NCI-H1694 (cell line): ENCODE results near the gene AMN.
"Not testable (repeated sequence)": the region's sequence is repeated elsewhere in the genome, so short reads cannot be mapped to it uniquely, and the experiment has no call there.

Experiments
- DNase-seq: peaks from one replicate; lab custom pipeline; 2025; lab: John Stamatoyannopoulos, UW

Gene AMN

DNA sequence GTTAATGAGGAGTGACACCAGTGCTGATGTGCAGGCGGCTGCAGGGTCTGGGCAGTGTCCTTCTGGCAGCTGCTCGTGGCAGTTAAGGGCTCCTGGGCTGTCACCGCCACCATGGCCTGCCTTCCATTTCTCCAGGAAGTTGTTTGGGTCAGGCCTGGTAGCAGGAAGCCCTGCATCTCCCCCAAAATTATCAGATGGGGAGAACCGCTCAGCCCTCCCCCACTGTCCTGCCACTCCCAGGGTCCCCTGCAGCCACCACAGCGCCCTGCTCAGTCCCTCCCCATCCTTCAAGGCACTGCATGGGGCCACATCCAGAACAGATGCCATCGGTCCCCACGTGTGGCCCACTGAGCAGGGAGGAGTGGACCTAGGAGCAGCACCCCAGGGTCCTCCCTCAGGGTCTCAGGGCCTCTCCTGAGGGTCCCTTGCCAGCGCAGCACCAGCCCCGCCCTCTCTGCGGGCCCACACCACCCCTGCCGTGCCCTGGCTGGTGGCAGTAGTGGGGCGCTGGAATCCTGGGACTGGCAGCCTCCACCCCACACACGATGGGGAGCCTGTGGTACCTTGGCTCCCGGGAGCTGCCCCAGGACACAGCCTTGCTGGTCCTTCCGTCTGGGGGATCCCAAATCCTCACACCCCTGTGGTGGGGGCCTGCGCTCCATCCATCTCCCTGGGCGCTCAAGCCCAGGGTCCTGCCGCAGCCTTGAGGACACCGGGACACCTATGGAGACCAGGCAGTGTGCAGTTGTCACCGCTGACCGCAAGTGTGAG, 10.3 kb upstream of the AMN start:
- DNase-seq, result no peak

DNA sequence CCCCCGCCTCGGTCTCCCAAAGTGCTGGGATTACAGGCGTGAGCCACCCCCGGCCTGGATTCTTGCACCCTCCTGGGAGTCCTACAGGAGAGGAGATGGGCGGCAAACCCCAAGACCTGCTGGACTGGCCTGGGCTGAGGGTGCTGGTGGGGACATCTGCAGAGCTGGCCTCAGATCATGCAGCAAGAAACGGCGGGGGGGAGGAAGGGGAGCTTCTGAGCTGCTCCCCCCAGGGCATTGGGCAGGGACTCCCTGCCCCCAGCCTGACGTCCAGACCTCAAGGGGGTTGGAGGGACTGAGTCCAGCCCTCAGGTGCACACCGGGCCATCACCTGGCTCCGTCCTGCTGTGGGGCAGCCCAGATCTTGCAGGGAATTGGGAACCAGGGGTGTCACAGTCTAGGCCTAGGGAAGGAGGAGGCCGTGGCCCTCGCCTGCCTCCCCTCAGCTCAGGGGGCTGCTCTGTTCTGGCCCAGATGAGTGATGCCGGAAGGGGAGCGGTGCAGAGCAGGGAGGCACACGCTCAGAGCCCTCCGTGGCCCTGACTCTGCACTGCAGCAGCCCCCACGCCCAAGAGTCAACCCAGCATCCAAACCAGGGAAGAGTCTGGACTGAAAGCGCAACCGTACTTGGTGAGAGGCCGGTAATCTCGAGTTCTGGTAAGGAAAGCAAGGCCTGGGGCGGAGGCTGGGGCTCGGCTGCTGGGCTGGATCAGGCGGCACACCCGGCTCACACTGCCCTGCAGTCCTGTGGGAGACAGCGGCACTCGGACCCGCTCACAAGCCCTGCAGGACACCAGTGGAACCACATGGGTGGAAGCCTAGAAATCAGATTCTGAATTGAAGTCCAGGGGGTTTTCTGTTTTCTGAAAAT, 8.9 kb upstream of the AMN start:
- DNase-seq, result no peak

DNA sequence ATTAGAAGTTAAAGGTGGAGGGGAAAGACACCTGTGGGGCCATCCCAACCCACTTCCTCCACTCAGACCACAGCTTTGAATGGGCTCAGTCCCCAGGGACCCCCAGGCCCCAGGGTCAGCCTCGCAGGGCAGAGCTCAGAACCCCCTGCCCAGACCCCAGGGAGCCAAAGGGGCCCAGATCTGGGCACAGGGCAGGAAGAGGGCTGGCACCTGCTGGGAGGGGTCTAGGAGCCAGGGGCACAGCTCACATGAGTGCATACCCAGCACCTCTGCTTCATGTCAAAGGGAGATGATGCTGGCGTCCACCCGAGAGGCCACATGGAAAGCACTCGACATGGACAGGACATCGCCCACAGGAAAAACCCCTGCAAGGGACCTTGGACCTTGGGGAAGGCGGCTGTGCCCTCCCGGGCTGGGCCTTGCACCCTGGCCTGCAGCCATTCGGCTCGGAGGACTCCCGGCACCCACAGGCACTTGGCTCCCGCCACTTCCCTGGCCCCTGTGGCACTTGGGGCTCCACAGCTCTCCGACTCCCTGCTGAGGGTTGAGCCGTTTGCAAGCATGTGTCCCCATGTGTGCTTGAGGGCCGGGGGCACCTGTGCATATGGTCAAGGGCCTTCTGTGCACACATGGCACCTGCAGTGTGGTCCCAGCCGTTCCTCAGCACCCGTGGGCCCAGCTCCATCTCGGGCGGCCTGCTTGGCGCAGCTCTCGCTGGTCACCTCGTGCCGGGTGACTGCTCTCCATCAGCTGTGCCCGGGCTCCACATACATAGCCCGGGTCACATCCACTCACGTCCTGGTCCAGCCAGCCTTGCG, 7.8 kb upstream of the AMN start:
- DNase-seq, result no peak

DNA sequence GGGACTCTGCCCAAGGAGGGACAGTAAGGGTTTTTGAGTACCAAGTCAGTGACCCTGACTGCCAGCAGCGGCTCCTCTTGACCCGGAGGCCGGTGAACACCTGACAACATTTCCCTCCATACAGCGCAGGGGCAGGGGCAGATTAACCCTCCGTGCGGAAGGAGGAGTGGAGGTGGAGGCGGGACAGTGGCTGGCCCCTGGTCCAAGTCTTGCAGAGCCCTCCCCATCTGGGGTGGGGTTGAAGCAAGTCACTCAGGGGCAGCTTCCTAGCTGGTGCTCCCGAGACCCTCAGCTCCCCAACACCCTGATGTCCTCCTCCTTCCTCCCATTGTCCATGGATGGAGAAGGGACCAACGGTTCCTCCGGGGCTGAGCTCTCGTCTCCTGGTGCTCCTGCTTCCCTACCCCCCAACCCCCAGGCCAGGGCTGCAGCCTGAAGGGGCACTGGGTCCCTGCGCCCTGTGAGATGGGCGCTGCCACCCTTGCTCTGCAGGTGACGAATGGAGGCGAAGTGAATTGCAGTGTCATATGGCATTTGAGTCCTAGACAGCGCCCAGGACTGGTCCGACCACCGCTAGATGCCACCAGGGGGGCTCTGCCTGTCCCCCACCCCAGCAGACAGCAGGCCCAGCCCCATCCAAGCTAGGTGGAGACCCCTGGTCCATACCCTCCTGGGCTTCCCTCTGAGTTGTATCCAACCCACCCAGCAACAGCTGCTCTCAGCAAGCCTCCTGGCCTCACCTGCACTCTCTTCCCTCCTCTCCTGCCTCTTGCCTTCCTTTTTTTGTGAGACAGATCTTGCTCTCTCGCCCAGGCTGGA, 7.0 kb upstream of the AMN start:
- no peak for DNase-seq

DNA sequence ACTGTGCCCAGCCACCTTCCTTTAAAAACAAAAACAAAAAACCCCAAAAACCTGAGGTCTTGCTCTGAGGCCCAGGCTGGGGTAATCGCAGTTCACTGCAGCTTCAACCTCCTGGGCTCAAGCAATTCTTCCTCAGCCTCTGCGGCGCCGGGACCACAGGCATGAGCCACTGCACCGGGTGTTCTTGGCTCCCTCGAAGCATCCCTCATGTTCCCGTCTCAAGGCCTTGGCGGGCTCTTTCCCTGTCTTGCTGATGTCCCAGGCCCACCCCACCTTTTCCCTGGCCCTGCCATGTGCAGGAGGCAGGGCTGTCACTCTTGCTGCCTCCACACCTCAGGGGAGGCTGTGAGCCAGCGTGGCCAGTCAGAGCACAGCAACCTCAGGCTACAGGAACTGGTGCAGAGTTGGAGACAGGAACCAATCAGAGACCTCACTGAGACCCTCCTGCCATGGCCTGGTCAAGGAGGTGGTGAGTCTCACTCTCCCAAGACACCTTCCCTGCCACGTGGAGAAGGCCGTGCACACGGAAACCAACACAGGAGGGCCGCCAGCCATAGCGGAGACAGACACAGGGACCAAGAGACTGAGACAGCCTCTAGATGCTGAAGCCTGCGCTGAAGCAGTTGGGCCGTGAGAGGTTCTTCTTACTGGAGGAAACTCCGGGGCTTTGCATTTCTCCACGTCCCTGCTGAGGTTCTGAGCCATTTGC, 6.0 kb upstream of the AMN start:
- no peak for DNase-seq

DNA sequence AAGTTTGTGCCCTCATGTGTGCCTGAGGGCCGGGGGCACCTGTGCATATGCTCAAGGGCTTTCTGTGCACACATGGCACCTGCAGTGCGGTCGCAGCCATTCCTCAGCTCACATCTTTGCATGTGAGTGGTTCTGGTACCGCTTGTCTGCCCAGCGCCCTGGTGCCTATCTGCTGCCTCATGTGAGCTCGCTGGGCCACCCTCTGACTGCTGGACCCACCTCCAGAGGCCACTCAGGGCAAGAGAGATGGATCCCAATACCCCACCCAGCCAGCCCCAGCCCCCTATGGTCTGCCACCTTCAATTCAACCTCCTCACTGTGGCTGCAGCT, 5.4 kb upstream of the AMN start:
- no peak for DNase-seq

DNA sequence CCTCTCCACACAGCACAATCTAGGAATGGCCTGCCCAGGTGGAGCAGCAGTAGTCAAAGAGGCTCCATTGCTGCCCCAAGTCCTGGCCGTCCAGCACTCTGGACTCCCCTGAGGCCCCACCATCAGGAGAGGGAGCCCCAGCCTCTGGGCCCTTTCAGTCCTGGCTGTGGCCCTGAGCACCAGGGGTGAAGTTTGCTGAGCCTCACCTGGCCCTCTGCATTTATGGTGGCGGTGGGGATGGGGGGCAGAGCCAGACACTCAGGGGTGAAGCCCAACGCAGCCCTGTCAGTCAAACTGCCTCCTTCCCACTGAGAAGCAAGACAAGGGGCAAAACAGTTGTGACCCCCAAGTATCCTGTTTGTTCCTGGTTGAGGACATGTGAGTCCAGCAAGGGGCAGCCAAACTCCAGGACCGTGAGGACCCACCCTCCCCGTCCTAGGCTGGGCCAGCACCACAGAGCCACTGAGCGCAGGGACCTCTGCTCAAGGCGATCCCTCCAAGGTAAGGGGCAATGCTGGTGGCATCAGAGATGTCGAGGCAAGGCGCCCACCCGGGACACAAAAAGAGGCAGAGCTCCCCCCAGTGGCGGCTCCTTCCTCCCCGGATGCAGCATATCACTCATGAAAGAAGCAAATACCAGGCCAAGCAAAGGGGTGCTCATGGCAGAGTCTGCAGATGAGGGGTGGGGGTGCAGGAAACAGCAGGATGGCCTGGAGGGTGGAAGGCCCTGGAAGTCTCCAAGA, 4.8 kb upstream of the AMN start:
- DNase-seq, result peak; percentile 78

DNA sequence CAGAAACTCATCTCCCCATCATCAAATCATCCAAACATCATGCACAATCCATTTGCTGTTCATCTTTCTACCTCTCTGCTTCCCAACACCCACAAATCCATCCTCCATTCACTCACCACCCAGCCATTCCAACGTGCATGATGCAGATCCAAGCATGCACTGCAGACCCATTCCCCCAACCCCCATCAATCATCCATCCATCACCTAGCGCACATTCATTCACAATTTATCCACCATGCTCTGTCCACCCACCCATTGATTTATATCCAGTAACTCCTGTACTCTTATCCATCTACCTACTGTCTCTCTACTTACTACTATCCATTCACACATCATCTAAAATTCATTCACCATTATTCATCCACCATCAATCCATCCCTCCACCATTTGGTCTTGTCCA, 4.0 kb upstream of the AMN start:
- no peak for DNase-seq

DNA sequence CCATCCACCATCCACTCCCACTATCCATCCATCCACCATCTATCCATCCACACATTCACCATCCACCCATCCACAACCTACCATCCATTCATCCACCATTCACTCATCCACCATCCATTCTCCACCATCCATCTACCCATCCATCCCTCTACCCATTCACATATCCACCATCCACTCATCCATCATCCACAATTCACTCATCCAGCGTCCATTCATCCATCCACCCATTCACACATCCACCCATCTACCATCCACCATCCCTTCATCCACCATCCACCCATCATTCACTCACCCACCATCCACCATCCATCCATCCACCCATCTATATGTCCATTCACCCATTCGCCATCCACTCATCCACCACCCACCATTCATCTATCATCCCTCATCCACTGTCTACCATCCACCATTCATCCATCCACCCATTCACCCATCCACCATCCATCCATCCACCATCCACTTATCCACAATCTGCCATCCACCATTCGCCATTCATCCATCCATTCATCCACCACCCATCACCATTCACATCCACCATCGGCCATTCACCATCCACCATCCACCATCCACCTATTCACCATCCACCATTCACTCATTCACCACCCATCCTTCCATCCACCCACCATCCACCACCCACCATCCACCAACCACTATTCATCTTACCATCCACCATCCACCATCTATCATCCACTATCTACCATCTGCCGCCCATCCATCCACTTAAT, 2.0 kb upstream of the AMN start:
- no peak for DNase-seq

DNA sequence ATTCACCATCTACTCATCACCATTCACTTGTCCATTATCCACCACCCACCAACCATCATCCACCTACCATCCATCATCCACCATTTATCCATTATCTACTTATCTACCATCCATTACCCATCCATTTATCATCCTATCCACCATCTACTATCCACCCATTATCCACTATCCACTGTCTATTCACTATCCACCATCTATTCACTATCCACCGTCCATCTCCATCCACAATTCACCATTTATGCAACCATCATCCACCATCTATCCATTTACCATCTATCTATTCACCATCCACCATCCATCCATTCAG, 1.5 kb upstream of the AMN start:
- no peak for DNase-seq

DNA sequence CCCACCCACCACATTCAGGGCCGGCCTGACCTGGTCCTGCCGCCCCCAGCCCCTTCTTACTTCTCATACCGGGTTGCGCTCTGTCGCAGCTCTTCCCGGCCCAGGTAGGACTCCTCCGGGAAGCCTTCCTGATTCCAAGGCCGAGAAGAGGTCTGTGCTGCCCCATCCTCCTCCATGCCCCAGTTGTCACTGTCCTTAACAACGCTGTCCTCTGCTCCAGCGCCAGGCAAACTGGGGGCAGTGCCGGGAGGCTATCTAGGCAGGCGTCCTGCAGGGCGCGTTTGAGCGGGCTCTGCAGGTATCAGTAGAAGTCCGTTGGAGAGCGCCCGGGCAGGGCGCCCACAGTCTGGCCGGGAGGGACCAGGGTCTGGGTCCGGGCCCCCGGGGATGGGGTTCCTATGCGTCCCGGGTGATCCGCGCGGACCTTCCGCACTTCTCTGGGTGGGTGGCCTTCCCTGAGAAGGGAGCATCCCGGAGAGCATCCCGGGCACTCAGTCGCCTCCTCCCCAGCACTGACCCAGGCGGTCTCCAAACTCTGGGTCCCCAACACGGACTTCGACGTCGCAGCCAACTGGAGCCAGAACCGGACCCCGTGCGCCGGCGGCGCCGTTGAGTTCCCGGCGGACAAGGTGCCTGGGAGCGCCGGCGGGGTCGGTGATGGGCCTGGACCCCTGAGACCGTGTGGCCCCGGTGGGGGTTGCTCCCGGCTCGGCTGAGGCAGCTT, 900 bp downstream of the AMN start:
- DNase-seq, result no peak

DNA sequence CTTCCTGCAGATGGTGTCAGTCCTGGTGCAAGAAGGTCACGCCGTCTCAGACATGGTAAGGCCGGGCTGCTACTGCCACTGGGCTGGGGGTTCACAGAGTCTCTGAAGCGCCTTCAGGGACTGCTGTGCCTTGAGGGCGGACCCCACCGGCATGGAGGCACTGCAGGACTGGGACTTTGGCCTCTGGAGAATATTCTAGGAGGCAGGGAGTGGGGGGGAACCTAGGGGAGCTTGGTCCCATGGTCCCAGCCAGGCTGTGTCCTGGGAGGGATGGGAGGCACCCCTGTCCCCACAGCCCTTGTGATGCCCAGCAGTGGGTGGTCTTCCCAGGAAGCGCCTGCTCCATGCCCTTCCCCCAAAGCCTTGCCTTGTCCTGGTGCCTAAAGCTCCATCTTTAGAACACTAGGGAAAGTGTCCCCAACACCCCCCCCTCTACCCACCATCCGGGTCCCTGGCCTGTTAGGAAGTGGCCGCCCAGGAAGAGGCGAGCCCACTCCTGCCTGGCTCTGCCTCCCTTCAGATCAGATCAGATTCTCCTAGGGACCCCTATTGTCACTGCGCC, 1.5 kb downstream of the AMN start:
- DNase-seq, result no peak

DNA sequence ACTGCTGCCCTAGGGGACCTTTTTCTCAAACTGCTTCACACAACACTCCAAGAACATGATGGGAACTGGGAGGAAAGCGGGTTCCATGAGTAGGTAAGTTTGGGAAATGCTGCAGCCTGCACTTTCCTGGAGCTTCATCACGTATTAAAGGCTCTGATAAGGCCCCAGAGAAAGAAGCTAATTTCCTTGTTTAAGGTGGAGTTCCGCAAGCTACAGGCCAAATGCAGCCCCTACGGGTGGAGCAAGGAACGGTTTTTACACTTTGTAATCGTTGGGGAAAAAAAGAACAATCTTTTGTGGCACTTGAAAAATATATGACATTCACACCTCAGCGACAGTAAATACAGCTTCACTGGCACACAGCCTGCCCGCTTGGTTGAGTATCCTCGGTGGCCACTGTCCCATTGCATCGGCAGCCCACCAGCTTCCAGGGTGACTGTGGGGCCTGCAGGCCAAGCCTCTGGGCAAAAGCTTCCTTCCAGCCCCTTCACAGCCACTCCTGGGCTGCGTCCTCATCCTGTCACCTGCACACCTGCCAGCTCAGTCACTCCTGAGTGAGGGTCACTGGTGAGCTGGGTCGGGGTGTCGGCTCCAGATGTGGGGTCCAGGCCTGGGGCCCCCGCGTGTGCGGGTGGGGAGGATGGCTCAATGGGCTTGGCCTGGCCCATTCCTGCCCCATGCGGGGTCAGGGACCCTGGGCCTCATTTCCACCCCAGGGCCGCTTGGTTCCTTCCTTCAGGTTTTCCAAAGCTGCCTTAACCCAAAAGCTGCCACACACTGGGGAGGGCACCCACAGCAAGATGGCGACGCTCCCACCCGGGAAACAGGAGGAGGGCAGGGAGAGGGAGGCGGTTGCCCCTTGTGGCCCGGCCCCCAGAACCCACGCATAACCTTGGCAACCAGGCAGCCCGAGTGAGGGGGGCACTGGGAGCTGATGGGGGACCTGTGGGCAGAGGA, 2.4 kb downstream of the AMN start:
- no peak for DNase-seq

DNA sequence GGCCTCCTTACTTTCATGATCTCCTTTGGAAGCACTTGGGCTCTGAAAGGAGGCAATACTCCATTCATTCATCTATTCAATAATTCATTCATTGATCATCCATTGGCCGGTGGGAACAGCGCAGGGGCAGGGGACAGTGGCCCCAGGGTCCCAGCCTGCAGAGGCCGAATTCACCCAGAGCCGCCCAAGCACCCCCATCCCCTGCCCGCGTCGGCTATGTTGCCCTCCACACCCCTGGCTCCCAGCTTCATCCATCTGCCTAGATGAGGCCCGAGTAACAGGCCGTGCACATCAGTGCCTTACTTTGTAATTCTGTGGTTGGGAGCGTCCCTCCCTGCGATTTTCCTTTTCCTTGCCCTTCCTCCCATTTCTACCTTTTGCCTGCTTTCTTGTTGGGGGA, 3.2 kb downstream of the AMN start:
- no peak for DNase-seq

DNA sequence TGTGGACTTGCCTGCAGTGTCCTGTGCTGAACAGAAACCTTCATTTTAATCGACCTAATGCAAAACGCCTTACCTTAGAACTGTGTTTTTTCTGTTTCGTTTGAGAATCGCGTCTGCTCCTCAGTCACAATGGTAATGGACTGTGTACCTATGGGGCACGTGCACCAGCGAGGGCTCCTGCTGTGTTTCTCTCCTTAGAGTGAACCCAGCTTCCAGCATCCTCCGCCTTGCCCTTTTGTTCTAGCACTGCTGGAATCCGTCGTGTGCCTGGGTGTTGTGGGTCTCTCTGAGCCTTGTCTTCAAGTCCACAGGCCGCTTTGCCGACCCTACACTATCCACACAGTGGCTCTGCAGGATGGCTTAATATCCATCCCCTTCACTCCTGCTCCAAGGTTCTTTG, 3.6 kb downstream of the AMN start:
- no peak for DNase-seq

DNA sequence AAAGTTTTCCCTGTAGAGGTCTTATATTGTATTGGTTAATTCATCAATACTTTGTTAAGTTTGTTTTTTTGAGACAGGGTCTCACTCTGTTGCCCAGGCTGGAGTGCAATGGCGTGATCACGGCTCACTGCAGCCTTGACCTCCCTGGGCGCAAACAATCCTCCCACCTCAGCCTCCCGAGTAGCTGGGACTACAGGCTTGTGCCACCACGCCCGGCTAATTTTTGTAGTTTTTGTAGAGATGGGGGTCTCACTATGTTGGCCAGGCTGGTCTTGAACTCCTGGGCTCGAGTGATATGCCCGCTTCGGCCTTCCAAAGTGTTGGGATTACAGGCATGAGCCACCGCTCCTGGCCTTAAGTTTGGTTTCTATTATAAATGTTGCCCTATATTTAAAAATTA, 4.4 kb downstream of the AMN start:
- not testable (repeated sequence) for DNase-seq

DNA sequence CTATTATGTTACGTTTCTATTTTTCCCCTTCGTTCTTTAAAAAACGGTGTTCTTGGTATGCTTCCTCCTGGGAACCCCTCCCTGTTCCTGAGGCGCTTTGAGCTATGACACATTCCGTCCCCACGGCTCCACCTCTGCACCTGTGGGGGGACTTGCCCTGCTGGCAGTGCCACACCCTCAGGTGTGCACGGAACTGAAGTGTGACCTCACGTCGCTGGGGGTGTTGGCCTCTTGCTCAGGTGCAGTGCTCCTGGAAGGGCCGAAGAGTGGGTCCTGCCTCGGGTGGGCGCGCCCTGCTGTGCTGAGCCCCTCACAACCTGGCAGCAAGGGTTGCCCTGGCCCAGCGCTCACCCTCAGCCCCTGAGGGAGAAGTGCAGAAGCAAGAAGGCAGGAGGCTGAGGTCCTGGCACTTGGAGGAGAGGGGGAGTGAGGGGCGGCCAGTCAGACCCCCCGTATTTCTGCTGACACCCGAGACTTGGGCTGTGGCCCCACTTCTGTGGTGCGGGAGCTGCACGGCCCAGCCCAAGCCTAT, 4.9 kb downstream of the AMN start:
- no peak for DNase-seq
